A549 (cell line): ENCODE results near the gene FAM227A. TPM values are rescaled to one million over a fixed set of nuclear protein-coding genes. Genes with fewer than 3 reads are reported as not detected.

Source experiments
- ATAC-seq, 2 experiments: fragments of 200-7000 bp in 1 of 2; fragments of >200 bp in 1 of 2; cut with Nextera tagmentation in 1 of 2; cut with Tn5 transposase in 1 of 2; 3 replicates each; pipeline versions ENCODE4 v1.8.0 to v1.9.1; 2018 to 2020; ENCODE audit warnings: mild to moderate bottlenecking in 1 of 2, moderate library complexity in 1 of 2
- CTCF ChIA-PET: fragments of 300-600 bp; sonication (Branson Sonifier 250); formaldehyde crosslinking; extraction: SDS; loops from one replicate; lab custom pipeline; 2021; ENCODE audit warnings: antibody characterized with exemption, inconsistent platforms; lab: Yijun Ruan, JAX
- POLR2A ChIA-PET: fragments of 350-600 bp; formaldehyde crosslinking; extraction: SDS; loops from one replicate; lab custom pipeline; 2021; ENCODE audit warnings: antibody characterized with exemption, inconsistent platforms; lab: Yijun Ruan, JAX
- DNase-seq, 2 experiments: peaks; one replicate each; pipeline versions ENCODE4 v3.0.0 to v3.0.0-alpha.2; 2011 to 2016; ENCODE audit warnings: low read depth in 1 of 2, low spot score in 1 of 2
- FAIRE-seq: peaks from 2 replicates; lab custom pipeline; 2011; peaks lifted over from hg19 to GRCh38; lab: Jason Lieb, UNC
- H3K27ac ChIP-seq, 2 experiments: fragments of >200 bp; sonication (Bioruptor Twin); formaldehyde crosslinking; 3 replicates each; pipeline ENCODE4 v1.5.1; 2016 to 2017
- H3K4me1 ChIP-seq: fragments of >200 bp; sonication (Bioruptor Twin); formaldehyde crosslinking; 3 replicates; pipeline ENCODE4 v1.6.1; 2016
- H3K4me2 ChIP-seq: fragments of >200 bp; sonication (Bioruptor Twin); formaldehyde crosslinking; 3 replicates; pipeline ENCODE4 v1.6.1; 2016
- H3K4me3 ChIP-seq: fragments of >200 bp; sonication (Bioruptor Twin); formaldehyde crosslinking; 3 replicates; pipeline ENCODE4 v1.5.1; 2016
- H3K9me3 ChIP-seq: fragments of >200 bp; sonication (Bioruptor Twin); formaldehyde crosslinking; 3 replicates; pipeline ENCODE4 v1.6.1; 2016
- CBX2 ChIP-seq: fragments of 200-600 bp; sonication (generic); IDR thresholded peaks from 2 replicates; pipeline ENCODE4 v1.6.1; 2016; ENCODE audit warnings: low read depth, mild to moderate bottlenecking, borderline replicate concordance
- CEBPB ChIP-seq, 2 experiments: fragments of >200 bp in 1 of 2; sonication (Bioruptor Twin) in 1 of 2; formaldehyde crosslinking in 1 of 2; IDR thresholded peaks; 2 replicates each; pipeline ENCODE4 v1.6.1; 2012 to 2016
- CHD2 ChIP-seq: fragments of 150-350 bp; IDR thresholded peaks from 2 replicates; pipeline ENCODE4 v1.6.1; 2014; ENCODE audit warnings: low read length; ENCODE audit not compliant: partially characterized antibody
- E2F6 ChIP-seq: IDR thresholded peaks from 2 replicates; pipeline ENCODE4 v1.6.1; 2012; ENCODE audit warnings: low read depth, borderline replicate concordance
- EHF ChIP-seq: fragments of 250-450 bp; sonication (Bioruptor Pico); IDR thresholded peaks from 2 replicates; pipeline ENCODE4 v1.5.0; 2020; ENCODE audit warnings: mild to moderate bottlenecking
- EHMT2 ChIP-seq: fragments of 200-600 bp; sonication (generic); IDR thresholded peaks from 2 replicates; pipeline ENCODE4 v1.6.1; 2016; ENCODE audit warnings: antibody characterized with exemption, low read depth, mild to moderate bottlenecking, moderate library complexity
- FOSB ChIP-seq: fragments of 250-450 bp; sonication (Bioruptor Pico); IDR thresholded peaks from 2 replicates; pipeline ENCODE4 v1.5.0; 2020; ENCODE audit warnings: mild to moderate bottlenecking, moderate library complexity
- FOXS1 ChIP-seq: fragments of 250-450 bp; sonication (Bioruptor Pico); IDR thresholded peaks from 2 replicates; pipeline ENCODE4 v1.5.0; 2020; ENCODE audit warnings: mild to moderate bottlenecking, moderate library complexity
- HEYL ChIP-seq: fragments of 250-450 bp; sonication (Bioruptor Pico); IDR thresholded peaks from 2 replicates; pipeline ENCODE4 v1.8.0; 2021; ENCODE audit warnings: mild to moderate bottlenecking, moderate library complexity
- HOXA7 ChIP-seq: fragments of 250-450 bp; sonication (Bioruptor Pico); IDR thresholded peaks from 2 replicates; pipeline ENCODE4 v1.5.0; 2020; ENCODE audit warnings: mild to moderate bottlenecking, moderate library complexity
- JUN ChIP-seq, 2 experiments: fragments of >200 bp; sonication (Bioruptor Twin); formaldehyde crosslinking; IDR thresholded peaks; 2 replicates in 1 of 2; 3 replicates in 1 of 2; pipeline ENCODE4 v1.6.1; 2016 to 2017
- KDM1A ChIP-seq: fragments of 200-600 bp; sonication (generic); IDR thresholded peaks from 2 replicates; pipeline ENCODE4 v1.6.1; 2016; ENCODE audit warnings: low read depth, mild to moderate bottlenecking
- KDM5A ChIP-seq: fragments of 200-600 bp; sonication (generic); IDR thresholded peaks from 2 replicates; pipeline ENCODE4 v1.6.1; 2016; ENCODE audit warnings: antibody characterized with exemption, mild to moderate bottlenecking
- MAFK ChIP-seq: fragments of 450-650 bp; IDR thresholded peaks from 2 replicates; pipeline ENCODE4 v1.6.1; 2014; ENCODE audit not compliant: partially characterized antibody
- MAZ ChIP-seq: fragments of 150-350 bp; IDR thresholded peaks from 2 replicates; pipeline ENCODE4 v1.6.1; 2014; ENCODE audit warnings: antibody characterized with exemption, low read depth, low read length, borderline replicate concordance
- NFE2L2 ChIP-seq: fragments of 150-350 bp; conservative IDR thresholded peaks from 2 replicates; pipeline ENCODE4 v1.6.1; 2014; ENCODE audit warnings: low read length
- PBX3 ChIP-seq: IDR thresholded peaks from 2 replicates; pipeline ENCODE4 v1.6.1; 2012
- POLR2A ChIP-seq: IDR thresholded peaks from 2 replicates; pipeline ENCODE4 v1.6.1; 2012; ENCODE audit warnings: mild to moderate bottlenecking, low read length
- RCOR1 ChIP-seq: fragments of 150-350 bp; IDR thresholded peaks from 2 replicates; pipeline ENCODE4 v1.6.1; 2014; ENCODE audit warnings: antibody characterized with exemption, low read length, low read depth
- TFCP2L1 ChIP-seq: fragments of 250-450 bp; sonication (Bioruptor Pico); IDR thresholded peaks from 2 replicates; pipeline ENCODE4 v1.5.0; 2021; ENCODE audit warnings: mild to moderate bottlenecking
- WGBS: methylation state at CpG from one replicate; pipeline ENCODE4 v1.1.6; 2017; ENCODE audit errors: missing lambda C conversion rate; 5-methylcytosine and 5-hydroxymethylcytosine counted together
- polyA plus RNA-seq, 4 experiments: library from polyadenylated mRNA; depleted of rRNA in 3 of 4; stranded (reverse); fragments of >200 nt; fragmentation: RNase III in 1 of 4; extraction: RNeasy Plus Mini Kit Qiagen cat#74134 plus additional on column Dnase treatment in 1 of 4; gene quantifications; 2 replicates in 3 of 4; 3 replicates in 1 of 4; pipeline ENCODE4 v1.2.3, GENCODE V29; 2011 to 2017

The FAM227A gene
- polyA plus RNA-seq, 2 of the 4 experiments (the other 2 are of a cell fraction): 1.4 to 3.5 TPM

GRCh38 chr22:38610234-38610633, 46.0 kb downstream of the FAM227A start:
- CTCF ChIA-PET: no interaction called here
- 70% methylated on average over 2 of the region's 5 CpGs for WGBS
- Histone ChIP-seq H3K4me2 (no peak overlapping the region), H3K27ac (no peak overlapping the region)
- no peak for FAIRE-seq
- ATAC-seq: no peak
- TF ChIP-seq MAFK: no peak
- TF ChIP-seq HOXA7 (CRISPR knock-in tag): no peak
- TF ChIP-seq NFE2L2: no peak
- TF ChIP-seq EHF (CRISPR knock-in tag): no peak
- TF ChIP-seq JUN (IDR thresholded peaks at IDR 0.05): no peak
- no peak for TF ChIP-seq E2F6
- no peak for TF ChIP-seq HEYL
- no peak for TF ChIP-seq CBX2
- TF ChIP-seq KDM1A: no peak
- TF ChIP-seq CHD2: no peak
- no peak for TF ChIP-seq RCOR1
- TF ChIP-seq, all 56 proteins: peak for 0
- POLR2A ChIA-PET: interaction anchor here (0.6 kb wide), 1 partner anchor 18 kb away, joined by 3 read pairs; no protein-coding TSS in a partner anchor
- H3K9me3 ChIP-seq: no peaks in the 10 kb centered on the region
- no peak overlapping the region for H3K4me3 ChIP-seq
- DNase-seq: no peak
- H3K4me1 ChIP-seq: peaks cover 9% of the 10 kb centered on the region; the same call in 2 of the 3 replicates

GRCh38 chr22:38608992-38609750, 47.0 kb downstream of the FAM227A start:
- ATAC-seq (no peak), DNase-seq (no peak)
- H3K4me1 ChIP-seq: peaks cover 9% of the 10 kb centered on the region; the same call in 2 of the 3 replicates
- no peak overlapping the region for H3K4me3 ChIP-seq
- no peak overlapping the region for H3K27ac ChIP-seq
- TF ChIP-seq NFE2L2: no peak
- no peak for TF ChIP-seq PBX3
- TF ChIP-seq EHMT2: no peak
- TF ChIP-seq, all 56 proteins: peak for 0
- H3K9me3 ChIP-seq: no peaks in the 10 kb centered on the region
- ChIA-PET POLR2A (interaction anchor here (0.6 kb wide), 1 partner anchor 17 kb away, joined by 3 read pairs; no protein-coding TSS in a partner anchor), CTCF (interaction anchor here (0.9 kb wide), 1 partner anchor 23 kb away, joined by 3 read pairs; no protein-coding TSS in a partner anchor)
- WGBS: 92% methylated on average over 13 of the region's 13 CpGs
- FAIRE-seq: no peak
- no peak overlapping the region for H3K4me2 ChIP-seq

GRCh38 chr22:38607680-38608079, 48.5 kb downstream of the FAM227A start:
- no peak for TF ChIP-seq FOSB (CRISPR knock-in tag)
- TF ChIP-seq TFCP2L1 (CRISPR knock-in tag): no peak
- no peak for TF ChIP-seq EHF (CRISPR knock-in tag)
- no peak for TF ChIP-seq KDM1A
- no peak for TF ChIP-seq E2F6
- TF ChIP-seq KDM5A: no peak
- TF ChIP-seq MAZ: no peak
- no peak for TF ChIP-seq POLR2A
- no peak for TF ChIP-seq CEBPB (IDR thresholded peaks at IDR 0.05)
- TF ChIP-seq FOXS1 (CRISPR knock-in tag): no peak
- Histone ChIP-seq H3K4me3 (no peak overlapping the region), H3K4me2 (no peak overlapping the region), H3K4me1 (peaks cover 9% of the 10 kb centered on the region; the same call in 2 of the 3 replicates), H3K9me3 (no peaks in the 10 kb centered on the region), H3K27ac (no peak overlapping the region)
- no peak for ATAC-seq
- CTCF ChIA-PET: no interaction called here
- 81% methylated on average over 3 of the region's 3 CpGs for WGBS
- no peak for DNase-seq
- no peak for FAIRE-seq
- POLR2A ChIA-PET: interaction anchor here (0.7 kb wide), 1 partner anchor 345 kb away, joined by 4 read pairs; no protein-coding TSS in a partner anchor
